Muscle layer of duodenum (tissue), 2 donors: ENCODE data around the gene SRP72.
"Not testable (repeated sequence)": the region's sequence is repeated elsewhere in the genome, so short reads cannot be mapped to it uniquely, and the experiment has no call there.

Experiments used
- H3K27ac ChIP-seq: one replicate; pipeline ENCODE4 v1.7.0; 2013; ENCODE audit warnings: mild to moderate bottlenecking, low read length
- H3K27me3 ChIP-seq: one replicate; pipeline ENCODE4 v1.7.0; 2013; ENCODE audit warnings: low read depth, mild to moderate bottlenecking, control low read depth, low read length
- H3K36me3 ChIP-seq, 2 donors: one replicate each; pipeline ENCODE4 v1.7.0; 2013; ENCODE audit warnings: low read length in 2 of 2, control low read depth in 1 of 2, mild to moderate bottlenecking in 1 of 2; ENCODE audit not compliant: insufficient read depth in 2 of 2, control insufficient read depth in 1 of 2
- H3K4me1 ChIP-seq, 2 donors: one replicate each; pipeline ENCODE4 v1.7.0; 2013; ENCODE audit warnings: low read length in 2 of 2, mild to moderate bottlenecking in 2 of 2, control low read depth in 1 of 2, moderate library complexity in 1 of 2; ENCODE audit not compliant: insufficient read depth in 2 of 2, control insufficient read depth in 1 of 2
- H3K4me3 ChIP-seq, 2 donors: one replicate each; pipeline ENCODE4 v1.7.0; 2013; ENCODE audit warnings: low read length in 2 of 2, low read depth in 1 of 2, mild to moderate bottlenecking in 1 of 2
- H3K9me3 ChIP-seq, 2 donors: one replicate each; pipeline ENCODE4 v1.7.0; 2013; ENCODE audit warnings: low read length in 2 of 2, control low read depth in 1 of 2, mild to moderate bottlenecking in 1 of 2; ENCODE audit not compliant: control insufficient read depth in 1 of 2
- donor health status: healthy.

Gene SRP72

DNA sequence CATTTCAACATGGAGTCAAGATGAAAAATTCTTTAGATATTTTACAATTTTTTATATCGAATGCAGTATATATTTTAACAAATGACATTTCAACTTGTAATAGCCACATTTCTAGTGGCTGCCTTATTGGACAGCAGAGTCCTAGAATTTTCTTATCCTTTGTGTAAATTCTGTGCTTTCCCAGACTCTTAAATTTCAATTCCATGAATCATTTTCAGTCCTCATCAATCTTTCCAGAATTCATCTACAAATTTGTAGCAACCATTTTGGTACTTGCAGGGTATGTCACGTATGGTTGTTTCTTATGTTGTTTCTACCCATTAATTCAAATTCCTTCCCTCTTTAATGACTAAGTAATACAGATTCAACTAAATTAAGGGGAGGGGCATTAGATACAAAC is 28.7 kb upstream of the SRP72 start:
- H3K36me3 ChIP-seq: peaks cover 0 to 10% of the 10 kb centered on the region in 2 donors
- no peaks in the 10 kb centered on the region for H3K27me3 ChIP-seq
- peaks cover 5 to 15% of the 10 kb centered on the region in 2 donors for H3K4me1 ChIP-seq
- no peak overlapping the region for H3K27ac ChIP-seq
- H3K9me3 ChIP-seq: no peaks in the 10 kb centered on the region
- H3K4me3 ChIP-seq: no peak overlapping the region

- Histone ChIP-seq H3K4me1 (peaks cover 0 to 10% of the 10 kb centered on the region in 2 donors), H3K27me3 (no peaks in the 10 kb centered on the region), H3K4me3 (no peak overlapping the region), H3K36me3 (peaks cover 0 to 10% of the 10 kb centered on the region in 2 donors), H3K9me3 (no peaks in the 10 kb centered on the region), H3K27ac (no peak overlapping the region)
Observed at GRCh38 chr4:56440983-56441382, 26.4 kb upstream of the SRP72 start.

DNA sequence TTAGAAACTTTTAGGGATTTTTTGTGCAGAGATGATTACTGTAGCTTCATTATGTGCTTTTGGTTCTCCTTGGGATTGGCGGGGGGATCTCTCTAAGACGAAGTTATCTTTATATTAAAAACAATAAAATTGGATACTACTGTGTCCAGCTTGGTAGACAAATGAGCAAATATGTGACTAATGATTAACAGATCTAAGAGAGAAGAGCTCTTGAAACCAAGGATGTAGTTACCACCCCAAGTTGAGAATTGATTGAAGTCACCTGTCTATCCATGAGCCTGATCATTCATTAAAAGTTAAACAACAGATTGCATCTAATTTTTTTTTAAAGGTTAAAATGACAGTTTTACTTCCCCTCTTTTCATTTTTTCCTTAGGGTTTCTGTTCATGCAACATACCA is 22.7 kb upstream of the SRP72 start:
- Histone ChIP-seq H3K27me3 (no peaks in the 10 kb centered on the region), H3K4me1 (no peaks in the 10 kb centered on the region), H3K9me3 (no peaks in the 10 kb centered on the region), H3K4me3 (no peak overlapping the region), H3K36me3 (peaks cover 8 to 16% of the 10 kb centered on the region in 2 donors), H3K27ac (no peak overlapping the region)

DNA sequence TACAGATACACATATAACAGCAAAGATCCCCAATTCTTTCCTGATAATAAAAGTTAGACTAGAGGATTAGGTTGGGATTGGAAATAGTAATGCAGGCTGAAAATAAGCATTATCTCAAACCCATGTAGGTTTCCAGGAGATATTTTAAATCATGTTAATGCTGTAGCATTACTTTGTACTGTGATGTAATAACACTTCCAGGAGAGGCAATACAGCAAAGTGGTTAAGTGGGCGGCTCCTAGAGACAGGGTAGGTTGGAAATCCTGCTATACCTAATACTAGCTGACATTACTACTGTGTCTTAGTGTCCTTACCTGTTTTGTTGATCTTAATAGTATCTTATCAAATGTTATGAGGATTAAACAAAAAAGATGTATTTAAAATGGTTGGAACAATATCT is 21.7 kb upstream of the SRP72 start:
- H3K9me3 ChIP-seq: no peaks in the 10 kb centered on the region
- peaks cover 8 to 16% of the 10 kb centered on the region in 2 donors for H3K36me3 ChIP-seq
- H3K4me1 ChIP-seq: no peaks in the 10 kb centered on the region
- no peak overlapping the region for H3K27ac ChIP-seq
- no peaks in the 10 kb centered on the region for H3K27me3 ChIP-seq
- H3K4me3 ChIP-seq: no peak overlapping the region

DNA sequence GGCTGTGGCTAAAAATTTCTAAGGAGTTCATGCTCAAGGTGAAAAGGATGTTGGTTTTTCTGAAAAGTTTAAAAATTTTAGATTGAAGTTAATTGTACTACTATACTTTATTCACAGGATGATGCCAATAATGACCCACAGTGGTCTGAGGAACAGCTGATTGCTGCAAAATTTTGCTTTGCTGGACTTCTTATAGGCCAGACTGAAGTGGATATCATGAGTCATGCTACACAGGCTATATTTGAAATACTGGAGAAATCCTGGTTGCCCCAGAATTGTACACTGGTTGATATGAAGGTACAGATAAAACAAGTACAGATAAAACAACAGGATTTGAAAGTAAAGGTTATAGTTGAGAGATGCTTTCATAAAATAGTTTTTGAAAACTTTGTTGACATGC is 19.1 kb upstream of the SRP72 start:
- Histone ChIP-seq H3K9me3 (no peaks in the 10 kb centered on the region), H3K36me3 (peaks cover 12 to 14% of the 10 kb centered on the region in 2 donors), H3K4me1 (no peaks in the 10 kb centered on the region), H3K27ac (no peak overlapping the region), H3K4me3 (no peak overlapping the region), H3K27me3 (no peaks in the 10 kb centered on the region)

DNA sequence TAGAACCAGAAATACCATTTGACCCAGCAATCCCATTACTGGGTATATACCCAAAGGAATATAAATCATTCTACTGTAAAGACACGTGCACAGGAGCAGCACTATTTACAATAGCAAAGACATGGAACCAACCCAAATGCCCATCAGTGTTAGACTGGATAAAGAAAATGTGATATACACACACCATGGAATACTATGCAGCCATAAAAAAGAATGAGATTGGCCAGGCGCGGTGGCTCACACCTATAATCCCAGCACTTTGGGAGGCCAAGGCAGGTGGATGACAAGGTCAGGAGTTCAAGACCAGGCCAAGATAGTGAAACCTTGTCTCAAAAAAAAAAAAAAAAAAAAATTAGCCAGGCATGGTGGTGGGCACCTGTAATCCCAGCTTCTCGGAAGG is 17.9 kb upstream of the SRP72 start:
- not testable (repeated sequence) for H3K9me3 ChIP-seq, H3K4me1 ChIP-seq, H3K4me3 ChIP-seq, H3K27ac ChIP-seq, H3K27me3 ChIP-seq
- H3K36me3 ChIP-seq: peaks cover 15 to 23% of the 10 kb centered on the region in 2 donors

- Histone ChIP-seq H3K4me1 (no peaks in the 10 kb centered on the region), H3K36me3 (peaks cover 23% of the 10 kb centered on the region in 2 donors)
Observed at GRCh38 chr4:56450342-56450741, 17.1 kb upstream of the SRP72 start.

GRCh38 chr4:56460085-56460484 is 7.3 kb upstream of the SRP72 start:
- H3K27ac ChIP-seq: no peak overlapping the region
- H3K9me3 ChIP-seq: no peaks in the 10 kb centered on the region
- H3K4me1 ChIP-seq: peaks cover 0 to 10% of the 10 kb centered on the region in 2 donors
- H3K4me3 ChIP-seq: no peak overlapping the region
- no peaks in the 10 kb centered on the region for H3K27me3 ChIP-seq
- H3K36me3 ChIP-seq: peaks cover 14 to 27% of the 10 kb centered on the region in 2 donors

More at GRCh38 chr4:56450342-56450741, 17.1 kb upstream of the SRP72 start:
- no peak overlapping the region for H3K27ac ChIP-seq
- no peaks in the 10 kb centered on the region for H3K27me3 ChIP-seq
- no peaks in the 10 kb centered on the region for H3K9me3 ChIP-seq
- H3K4me3 ChIP-seq: no peak overlapping the region

GRCh38 chr4:56462157-56462556 is 5.3 kb upstream of the SRP72 start:
- H3K27me3 ChIP-seq: no peaks in the 10 kb centered on the region
- H3K4me3 ChIP-seq: no peak overlapping the region
- H3K4me1 ChIP-seq: peaks cover 0 to 21% of the 10 kb centered on the region in 2 donors
- peaks cover 14 to 24% of the 10 kb centered on the region in 2 donors for H3K36me3 ChIP-seq
- H3K27ac ChIP-seq: no peak overlapping the region
- H3K9me3 ChIP-seq: no peaks in the 10 kb centered on the region

DNA sequence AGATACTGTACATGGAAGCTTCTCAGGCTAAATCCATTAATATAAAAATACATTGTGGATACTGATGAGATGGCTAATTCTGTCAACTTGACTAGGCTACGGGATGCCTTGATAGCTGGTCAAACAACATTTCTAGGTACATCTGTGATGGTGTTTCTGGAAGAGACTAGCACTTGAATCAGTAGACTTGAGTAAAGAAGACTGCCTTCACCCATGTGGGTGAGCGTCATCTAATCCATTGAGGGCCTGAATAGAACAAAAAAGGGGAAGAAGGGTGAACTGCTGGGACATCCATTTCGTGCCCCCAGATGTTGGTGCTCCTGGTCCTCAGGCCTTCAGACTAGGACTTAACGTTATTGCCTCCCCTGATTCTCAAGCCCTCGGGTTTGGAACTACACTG is 3.7 kb upstream of the SRP72 start:
- H3K4me3 ChIP-seq: no peak overlapping the region
- H3K9me3 ChIP-seq: no peaks in the 10 kb centered on the region
- no peaks in the 10 kb centered on the region for H3K27me3 ChIP-seq
- peaks cover 5 to 27% of the 10 kb centered on the region in 2 donors for H3K4me1 ChIP-seq
- no peak overlapping the region for H3K27ac ChIP-seq
- H3K36me3 ChIP-seq: peaks cover 14 to 20% of the 10 kb centered on the region in 2 donors

- no peaks in the 10 kb centered on the region for H3K27me3 ChIP-seq
- no peaks in the 10 kb centered on the region for H3K9me3 ChIP-seq
- no peak overlapping the region for H3K27ac ChIP-seq
- peaks cover 13 to 34% of the 10 kb centered on the region in 2 donors for H3K4me1 ChIP-seq
- no peak overlapping the region for H3K4me3 ChIP-seq
- H3K36me3 ChIP-seq: peaks cover 14 to 20% of the 10 kb centered on the region in 2 donors
Observed at GRCh38 chr4:56464581-56464980, 2.8 kb upstream of the SRP72 start.

- Histone ChIP-seq H3K4me3 (peak overlapping the region; percentile 95 to 100), H3K27ac (peak overlapping the region; percentile 95), H3K4me1 (peaks cover 14 to 37% of the 10 kb centered on the region in 2 donors)
Observed at GRCh38 chr4:56465599-56466295, 1.7 kb upstream of the SRP72 start.

More at GRCh38 chr4:56465599-56466295, 1.7 kb upstream of the SRP72 start:
- Histone ChIP-seq H3K36me3 (peaks cover 8 to 14% of the 10 kb centered on the region in 2 donors), H3K9me3 (no peaks in the 10 kb centered on the region), H3K27me3 (no peaks in the 10 kb centered on the region)
